ENCODE data around the gene MYH13. TPM values are rescaled to one million over a fixed set of nuclear protein-coding genes. Genes with fewer than 3 reads are reported as not detected.

The MYH13 gene
- total RNA-seq, 1 experiment from 2014 or later: not detected

- H3K4me3 Mint-ChIP-seq: no peak overlapping the region
- ChIA-PET CTCF (interaction anchor here (0.6 to 8.1 kb wide), 6 partner anchors 8 to 294 kb away, joined by 3 to 74 read pairs (median 8); no protein-coding TSS in a partner anchor), POLR2A (no interaction called here)
- no peak overlapping the region for H3K27ac Mint-ChIP-seq
- DNase-seq (ENCODE audit: low spot score) (peak; percentile 94), ATAC-seq (peak; percentile 90)
- no peaks in the 10 kb centered on the region for H3K36me3 Mint-ChIP-seq
- TF ChIP-seq, protein P1, sequence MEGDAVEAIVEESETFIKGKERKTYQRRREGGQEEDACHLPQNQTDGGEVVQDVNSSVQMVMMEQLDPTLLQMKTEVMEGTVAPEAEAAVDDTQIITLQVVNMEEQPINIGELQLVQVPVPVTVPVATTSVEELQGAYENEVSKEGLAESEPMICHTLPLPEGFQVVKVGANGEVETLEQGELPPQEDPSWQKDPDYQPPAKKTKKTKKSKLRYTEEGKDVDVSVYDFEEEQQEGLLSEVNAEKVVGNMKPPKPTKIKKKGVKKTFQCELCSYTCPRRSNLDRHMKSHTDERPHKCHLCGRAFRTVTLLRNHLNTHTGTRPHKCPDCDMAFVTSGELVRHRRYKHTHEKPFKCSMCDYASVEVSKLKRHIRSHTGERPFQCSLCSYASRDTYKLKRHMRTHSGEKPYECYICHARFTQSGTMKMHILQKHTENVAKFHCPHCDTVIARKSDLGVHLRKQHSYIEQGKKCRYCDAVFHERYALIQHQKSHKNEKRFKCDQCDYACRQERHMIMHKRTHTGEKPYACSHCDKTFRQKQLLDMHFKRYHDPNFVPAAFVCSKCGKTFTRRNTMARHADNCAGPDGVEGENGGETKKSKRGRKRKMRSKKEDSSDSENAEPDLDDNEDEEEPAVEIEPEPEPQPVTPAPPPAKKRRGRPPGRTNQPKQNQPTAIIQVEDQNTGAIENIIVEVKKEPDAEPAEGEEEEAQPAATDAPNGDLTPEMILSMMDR (IDR thresholded peaks at IDR 0.05): peak; percentile 99
- TF ChIP-seq, protein P2, sequence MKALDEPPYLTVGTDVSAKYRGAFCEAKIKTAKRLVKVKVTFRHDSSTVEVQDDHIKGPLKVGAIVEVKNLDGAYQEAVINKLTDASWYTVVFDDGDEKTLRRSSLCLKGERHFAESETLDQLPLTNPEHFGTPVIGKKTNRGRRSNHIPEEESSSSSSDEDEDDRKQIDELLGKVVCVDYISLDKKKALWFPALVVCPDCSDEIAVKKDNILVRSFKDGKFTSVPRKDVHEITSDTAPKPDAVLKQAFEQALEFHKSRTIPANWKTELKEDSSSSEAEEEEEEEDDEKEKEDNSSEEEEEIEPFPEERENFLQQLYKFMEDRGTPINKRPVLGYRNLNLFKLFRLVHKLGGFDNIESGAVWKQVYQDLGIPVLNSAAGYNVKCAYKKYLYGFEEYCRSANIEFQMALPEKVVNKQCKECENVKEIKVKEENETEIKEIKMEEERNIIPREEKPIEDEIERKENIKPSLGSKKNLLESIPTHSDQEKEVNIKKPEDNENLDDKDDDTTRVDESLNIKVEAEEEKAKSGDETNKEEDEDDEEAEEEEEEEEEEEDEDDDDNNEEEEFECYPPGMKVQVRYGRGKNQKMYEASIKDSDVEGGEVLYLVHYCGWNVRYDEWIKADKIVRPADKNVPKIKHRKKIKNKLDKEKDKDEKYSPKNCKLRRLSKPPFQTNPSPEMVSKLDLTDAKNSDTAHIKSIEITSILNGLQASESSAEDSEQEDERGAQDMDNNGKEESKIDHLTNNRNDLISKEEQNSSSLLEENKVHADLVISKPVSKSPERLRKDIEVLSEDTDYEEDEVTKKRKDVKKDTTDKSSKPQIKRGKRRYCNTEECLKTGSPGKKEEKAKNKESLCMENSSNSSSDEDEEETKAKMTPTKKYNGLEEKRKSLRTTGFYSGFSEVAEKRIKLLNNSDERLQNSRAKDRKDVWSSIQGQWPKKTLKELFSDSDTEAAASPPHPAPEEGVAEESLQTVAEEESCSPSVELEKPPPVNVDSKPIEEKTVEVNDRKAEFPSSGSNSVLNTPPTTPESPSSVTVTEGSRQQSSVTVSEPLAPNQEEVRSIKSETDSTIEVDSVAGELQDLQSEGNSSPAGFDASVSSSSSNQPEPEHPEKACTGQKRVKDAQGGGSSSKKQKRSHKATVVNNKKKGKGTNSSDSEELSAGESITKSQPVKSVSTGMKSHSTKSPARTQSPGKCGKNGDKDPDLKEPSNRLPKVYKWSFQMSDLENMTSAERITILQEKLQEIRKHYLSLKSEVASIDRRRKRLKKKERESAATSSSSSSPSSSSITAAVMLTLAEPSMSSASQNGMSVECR (CRISPR knock-in tag; IDR thresholded peaks at IDR 0.05; ENCODE audit: borderline replicate concordance): no peak
- 0 out of 2 replicates have a peak, but pooled peaks cover 5% of the 10 kb centered on the region for H3K4me1 Mint-ChIP-seq
- no peaks in the 10 kb centered on the region; the same call in 1 of the 2 replicates for H3K27me3 Mint-ChIP-seq (ENCODE audit: low read depth)
- peaks cover 3% of the 10 kb centered on the region; the same call in 1 of the 2 replicates for H3K9me3 Mint-ChIP-seq
Measured at GRCh38 chr17:10327640-10328039, 45.2 kb downstream of the MYH13 start.

DNA sequence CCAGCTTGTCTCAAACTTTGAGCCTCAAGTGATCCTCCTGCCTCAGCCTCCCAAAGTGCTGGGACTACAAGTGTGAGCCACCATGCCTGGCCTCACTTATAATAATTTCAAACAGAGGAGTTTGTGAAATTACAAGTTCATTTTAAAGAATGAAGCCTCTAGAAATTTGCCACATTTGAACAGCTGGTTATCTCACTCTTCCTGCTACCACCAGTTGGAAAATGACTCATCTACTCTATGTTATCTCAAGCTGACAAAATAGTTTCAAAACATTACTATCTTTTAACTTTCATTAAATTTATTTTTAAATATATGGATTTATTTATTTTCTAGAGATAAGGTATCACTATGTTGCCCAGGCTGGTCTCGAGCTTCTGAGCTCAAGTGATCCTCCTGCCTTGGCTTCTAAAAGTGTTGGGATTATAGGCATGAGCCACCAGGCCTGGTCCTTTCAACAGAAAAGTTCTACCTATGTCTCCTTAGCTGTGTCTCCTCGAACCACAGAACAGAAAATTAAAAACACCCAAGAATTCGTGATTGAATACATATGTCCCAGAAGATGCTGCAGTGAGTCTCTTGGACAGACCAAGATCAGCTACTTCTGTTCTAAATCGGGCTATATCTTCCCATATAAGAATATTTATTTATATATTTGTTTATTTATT lies 47.6 kb downstream of the MYH13 start:
- Mint-ChIP-seq H3K27ac (no peak overlapping the region), H3K4me3 (no peak overlapping the region), H3K4me1 (0 out of 2 replicates have a peak, but pooled peaks cover 5% of the 10 kb centered on the region), H3K36me3 (no peaks in the 10 kb centered on the region), H3K9me3 (peaks cover 3% of the 10 kb centered on the region; the same call in 1 of the 2 replicates), H3K27me3 (ENCODE audit: low read depth) (no peaks in the 10 kb centered on the region; the same call in 1 of the 2 replicates)
- ChIA-PET CTCF (interaction anchor here (0.6 to 8.1 kb wide), 9 partner anchors 8 to 344 kb away, joined by 3 to 74 read pairs (median 8); no protein-coding TSS in a partner anchor), POLR2A (no interaction called here)
- DNase-seq (ENCODE audit: low spot score) (no peak), ATAC-seq (no peak)
- TF ChIP-seq IRF2 (CRISPR knock-in tag; IDR thresholded peaks at IDR 0.05; ENCODE audit: borderline replicate concordance, low read depth): no peak
- no peak for TF ChIP-seq JAZF1 (CRISPR knock-in tag; IDR thresholded peaks at IDR 0.05)
- TF ChIP-seq, protein P3, sequence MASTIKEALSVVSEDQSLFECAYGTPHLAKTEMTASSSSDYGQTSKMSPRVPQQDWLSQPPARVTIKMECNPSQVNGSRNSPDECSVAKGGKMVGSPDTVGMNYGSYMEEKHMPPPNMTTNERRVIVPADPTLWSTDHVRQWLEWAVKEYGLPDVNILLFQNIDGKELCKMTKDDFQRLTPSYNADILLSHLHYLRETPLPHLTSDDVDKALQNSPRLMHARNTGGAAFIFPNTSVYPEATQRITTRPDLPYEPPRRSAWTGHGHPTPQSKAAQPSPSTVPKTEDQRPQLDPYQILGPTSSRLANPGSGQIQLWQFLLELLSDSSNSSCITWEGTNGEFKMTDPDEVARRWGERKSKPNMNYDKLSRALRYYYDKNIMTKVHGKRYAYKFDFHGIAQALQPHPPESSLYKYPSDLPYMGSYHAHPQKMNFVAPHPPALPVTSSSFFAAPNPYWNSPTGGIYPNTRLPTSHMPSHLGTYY (CRISPR knock-in tag; IDR thresholded peaks at IDR 0.05): no peak
- TF ChIP-seq ZNF423 (CRISPR knock-in tag; IDR thresholded peaks at IDR 0.05): no peak
- TF ChIP-seq ZNF671 (CRISPR knock-in tag; IDR thresholded peaks at IDR 0.05): no peak
- TF ChIP-seq TP53 (CRISPR knock-in tag; IDR thresholded peaks at IDR 0.05): no peak
- TF ChIP-seq TEAD1 (CRISPR knock-in tag; IDR thresholded peaks at IDR 0.05): no peak
- TF ChIP-seq, protein P4, sequence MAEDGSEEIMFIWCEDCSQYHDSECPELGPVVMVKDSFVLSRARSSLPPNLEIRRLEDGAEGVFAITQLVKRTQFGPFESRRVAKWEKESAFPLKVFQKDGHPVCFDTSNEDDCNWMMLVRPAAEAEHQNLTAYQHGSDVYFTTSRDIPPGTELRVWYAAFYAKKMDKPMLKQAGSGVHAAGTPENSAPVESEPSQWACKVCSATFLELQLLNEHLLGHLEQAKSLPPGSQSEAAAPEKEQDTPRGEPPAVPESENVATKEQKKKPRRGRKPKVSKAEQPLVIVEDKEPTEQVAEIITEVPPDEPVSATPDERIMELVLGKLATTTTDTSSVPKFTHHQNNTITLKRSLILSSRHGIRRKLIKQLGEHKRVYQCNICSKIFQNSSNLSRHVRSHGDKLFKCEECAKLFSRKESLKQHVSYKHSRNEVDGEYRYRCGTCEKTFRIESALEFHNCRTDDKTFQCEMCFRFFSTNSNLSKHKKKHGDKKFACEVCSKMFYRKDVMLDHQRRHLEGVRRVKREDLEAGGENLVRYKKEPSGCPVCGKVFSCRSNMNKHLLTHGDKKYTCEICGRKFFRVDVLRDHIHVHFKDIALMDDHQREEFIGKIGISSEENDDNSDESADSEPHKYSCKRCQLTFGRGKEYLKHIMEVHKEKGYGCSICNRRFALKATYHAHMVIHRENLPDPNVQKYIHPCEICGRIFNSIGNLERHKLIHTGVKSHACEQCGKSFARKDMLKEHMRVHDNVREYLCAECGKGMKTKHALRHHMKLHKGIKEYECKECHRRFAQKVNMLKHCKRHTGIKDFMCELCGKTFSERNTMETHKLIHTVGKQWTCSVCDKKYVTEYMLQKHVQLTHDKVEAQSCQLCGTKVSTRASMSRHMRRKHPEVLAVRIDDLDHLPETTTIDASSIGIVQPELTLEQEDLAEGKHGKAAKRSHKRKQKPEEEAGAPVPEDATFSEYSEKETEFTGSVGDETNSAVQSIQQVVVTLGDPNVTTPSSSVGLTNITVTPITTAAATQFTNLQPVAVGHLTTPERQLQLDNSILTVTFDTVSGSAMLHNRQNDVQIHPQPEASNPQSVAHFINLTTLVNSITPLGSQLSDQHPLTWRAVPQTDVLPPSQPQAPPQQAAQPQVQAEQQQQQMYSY (CRISPR knock-in tag; IDR thresholded peaks at IDR 0.05): no peak
- no peak for TF ChIP-seq ZBTB21 (CRISPR knock-in tag; IDR thresholded peaks at IDR 0.05; ENCODE audit: borderline replicate concordance)
- TF ChIP-seq CREM (CRISPR knock-in tag; IDR thresholded peaks at IDR 0.05): no peak
- TF ChIP-seq, protein P5, sequence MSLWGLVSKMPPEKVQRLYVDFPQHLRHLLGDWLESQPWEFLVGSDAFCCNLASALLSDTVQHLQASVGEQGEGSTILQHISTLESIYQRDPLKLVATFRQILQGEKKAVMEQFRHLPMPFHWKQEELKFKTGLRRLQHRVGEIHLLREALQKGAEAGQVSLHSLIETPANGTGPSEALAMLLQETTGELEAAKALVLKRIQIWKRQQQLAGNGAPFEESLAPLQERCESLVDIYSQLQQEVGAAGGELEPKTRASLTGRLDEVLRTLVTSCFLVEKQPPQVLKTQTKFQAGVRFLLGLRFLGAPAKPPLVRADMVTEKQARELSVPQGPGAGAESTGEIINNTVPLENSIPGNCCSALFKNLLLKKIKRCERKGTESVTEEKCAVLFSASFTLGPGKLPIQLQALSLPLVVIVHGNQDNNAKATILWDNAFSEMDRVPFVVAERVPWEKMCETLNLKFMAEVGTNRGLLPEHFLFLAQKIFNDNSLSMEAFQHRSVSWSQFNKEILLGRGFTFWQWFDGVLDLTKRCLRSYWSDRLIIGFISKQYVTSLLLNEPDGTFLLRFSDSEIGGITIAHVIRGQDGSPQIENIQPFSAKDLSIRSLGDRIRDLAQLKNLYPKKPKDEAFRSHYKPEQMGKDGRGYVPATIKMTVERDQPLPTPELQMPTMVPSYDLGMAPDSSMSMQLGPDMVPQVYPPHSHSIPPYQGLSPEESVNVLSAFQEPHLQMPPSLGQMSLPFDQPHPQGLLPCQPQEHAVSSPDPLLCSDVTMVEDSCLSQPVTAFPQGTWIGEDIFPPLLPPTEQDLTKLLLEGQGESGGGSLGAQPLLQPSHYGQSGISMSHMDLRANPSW (CRISPR knock-in tag; conservative IDR thresholded peaks at IDR 0.05; ENCODE audit: low read depth): no peak
- TF ChIP-seq, protein P6, sequence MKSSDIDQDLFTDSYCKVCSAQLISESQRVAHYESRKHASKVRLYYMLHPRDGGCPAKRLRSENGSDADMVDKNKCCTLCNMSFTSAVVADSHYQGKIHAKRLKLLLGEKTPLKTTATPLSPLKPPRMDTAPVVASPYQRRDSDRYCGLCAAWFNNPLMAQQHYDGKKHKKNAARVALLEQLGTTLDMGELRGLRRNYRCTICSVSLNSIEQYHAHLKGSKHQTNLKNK (CRISPR knock-in tag; IDR thresholded peaks at IDR 0.05): no peak
- TF ChIP-seq RELA (CRISPR knock-in tag; IDR thresholded peaks at IDR 0.05; ENCODE audit: borderline replicate concordance): no peak
- TF ChIP-seq, protein P7, sequence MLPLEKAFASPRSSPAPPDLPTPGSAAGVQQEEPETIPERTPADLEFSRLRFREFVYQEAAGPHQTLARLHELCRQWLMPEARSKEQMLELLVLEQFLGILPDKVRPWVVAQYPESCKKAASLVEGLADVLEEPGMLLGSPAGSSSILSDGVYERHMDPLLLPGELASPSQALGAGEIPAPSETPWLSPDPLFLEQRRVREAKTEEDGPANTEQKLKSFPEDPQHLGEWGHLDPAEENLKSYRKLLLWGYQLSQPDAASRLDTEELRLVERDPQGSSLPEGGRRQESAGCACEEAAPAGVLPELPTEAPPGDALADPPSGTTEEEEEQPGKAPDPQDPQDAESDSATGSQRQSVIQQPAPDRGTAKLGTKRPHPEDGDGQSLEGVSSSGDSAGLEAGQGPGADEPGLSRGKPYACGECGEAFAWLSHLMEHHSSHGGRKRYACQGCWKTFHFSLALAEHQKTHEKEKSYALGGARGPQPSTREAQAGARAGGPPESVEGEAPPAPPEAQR (CRISPR knock-in tag; IDR thresholded peaks at IDR 0.05): no peak
- no peak for TF ChIP-seq MAX (CRISPR knock-in tag; IDR thresholded peaks at IDR 0.05)
